Stimulated activated CD8-positive, alpha-beta memory T cell treated with anti-CD3 and anti-CD28 coated beads, Interleukin-4, amount 100 ng/mL, for 4 hours (primary cell): ENCODE measurements around the gene DARS2.
"Not testable (repeated sequence)": the region's sequence is repeated elsewhere in the genome, so short reads cannot be mapped to it uniquely, and the experiment has no call there.

Experiments
- DNase-seq, 2 donors: peaks; one replicate each; pipeline ENCODE4 v3.0.0-alpha.2; 2020; ENCODE audit warnings: low read depth in 2 of 2, low spot score in 1 of 2

DARS2 gene

DNA sequence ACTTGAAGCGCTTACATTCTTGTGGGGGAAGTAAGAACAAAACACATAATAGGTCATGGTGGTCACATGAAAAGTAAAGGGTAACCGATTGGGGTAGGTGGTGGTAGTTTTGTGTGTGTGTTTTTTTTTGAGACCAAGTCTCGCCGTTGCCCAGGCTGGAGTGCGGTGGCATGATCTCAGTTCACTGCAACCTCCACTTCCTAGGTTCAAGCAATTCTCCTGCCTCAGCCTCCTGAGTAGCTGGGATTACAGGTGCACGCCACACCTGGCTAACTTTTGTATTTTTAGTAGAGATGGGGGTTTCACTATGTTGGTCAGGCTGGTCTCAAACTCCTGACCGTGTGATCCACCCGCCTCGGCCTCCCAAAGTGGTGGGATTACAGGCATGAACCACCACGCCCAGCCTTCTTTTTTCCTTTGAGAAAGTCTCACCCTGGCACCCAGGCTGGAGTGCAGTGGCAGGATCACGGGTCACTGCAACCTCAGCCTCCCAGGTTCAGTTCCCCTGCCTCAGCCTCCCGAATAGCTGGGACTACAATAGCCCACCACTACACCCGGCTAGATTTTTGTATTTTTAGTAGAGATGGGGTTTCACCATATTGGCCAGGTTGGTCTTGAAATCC, 37.8 kb downstream of the DARS2 start:
- not testable (repeated sequence) for DNase-seq

GRCh38 chr1:173862769-173863223, 38.3 kb downstream of the DARS2 start:
- DNase-seq: no peak

DNA sequence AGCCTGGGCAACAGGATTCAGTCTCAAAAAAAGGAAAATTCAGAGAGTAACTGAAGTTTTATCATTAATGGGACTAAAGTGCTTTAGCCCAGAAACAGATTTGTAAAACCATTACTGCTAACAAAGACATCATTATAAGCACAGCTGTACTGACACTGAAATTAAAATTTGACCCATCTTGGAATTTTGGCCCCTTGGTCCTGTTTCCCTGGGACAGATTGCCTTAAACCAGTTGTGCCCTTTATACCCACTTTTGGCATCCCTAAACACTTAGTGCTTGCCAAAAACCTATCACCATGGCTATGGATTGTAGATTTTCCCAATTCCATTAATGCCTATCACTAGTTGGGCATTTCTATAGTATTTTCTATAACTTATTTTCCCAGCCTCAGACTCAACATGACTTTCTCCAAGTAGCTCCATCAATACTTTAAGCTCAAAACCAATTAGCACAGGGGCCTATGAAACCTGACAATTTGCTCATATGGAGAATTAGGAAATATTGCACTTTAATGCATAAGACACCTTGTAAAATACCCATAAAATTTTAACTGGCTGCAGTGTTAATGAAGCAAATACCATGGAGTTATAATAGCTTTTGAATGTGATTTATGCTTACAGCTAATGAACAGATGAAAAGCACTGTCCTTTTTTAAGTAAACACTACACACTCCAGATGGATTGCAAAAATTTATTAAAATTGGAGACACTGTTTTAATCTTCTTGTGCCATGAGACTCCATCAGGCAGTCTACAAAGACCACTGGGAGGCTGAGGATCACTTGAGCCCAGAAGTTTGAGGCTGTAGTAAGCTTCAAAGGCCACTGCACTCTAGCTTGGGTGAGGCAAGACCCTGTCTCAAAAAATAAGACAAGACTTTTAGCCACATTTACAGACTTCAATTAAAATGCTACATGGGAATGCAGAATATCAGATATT, 39.0 kb downstream of the DARS2 start:
- DNase-seq: no peak

DNA sequence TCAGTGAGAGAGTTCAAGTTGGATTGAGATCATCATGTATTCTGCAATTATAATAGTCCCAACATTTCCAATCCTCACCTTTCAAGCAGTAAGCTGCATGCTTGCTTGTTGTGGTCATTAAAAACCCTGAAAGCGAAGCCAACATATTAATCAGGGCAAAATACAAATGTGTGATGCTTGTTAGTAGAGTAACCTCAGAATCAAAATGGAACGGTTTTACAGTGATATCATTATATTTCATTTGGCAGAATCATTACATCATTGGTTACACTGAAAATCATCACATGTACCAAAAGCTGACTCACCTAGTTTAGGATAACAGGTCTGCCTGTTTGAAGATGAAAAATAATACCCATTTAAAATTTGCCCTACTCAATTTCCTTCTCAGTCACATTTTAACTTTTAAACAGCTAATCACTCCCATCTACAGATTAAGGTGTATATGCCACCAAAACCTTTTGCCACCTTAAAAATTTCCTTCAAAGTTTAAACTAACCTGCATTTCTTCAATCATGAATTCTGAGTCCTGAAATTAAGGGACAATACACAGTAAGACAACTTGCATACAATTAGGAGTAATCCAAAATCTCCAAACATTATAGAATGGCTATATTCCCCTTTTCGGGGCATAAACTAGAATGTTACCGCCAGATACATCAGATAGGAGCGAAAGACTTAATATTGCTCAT, 39.9 kb downstream of the DARS2 start:
- DNase-seq: no peak

GRCh38 chr1:173865468-173866164, 41.1 kb downstream of the DARS2 start:
- DNase-seq: no peak

DNA sequence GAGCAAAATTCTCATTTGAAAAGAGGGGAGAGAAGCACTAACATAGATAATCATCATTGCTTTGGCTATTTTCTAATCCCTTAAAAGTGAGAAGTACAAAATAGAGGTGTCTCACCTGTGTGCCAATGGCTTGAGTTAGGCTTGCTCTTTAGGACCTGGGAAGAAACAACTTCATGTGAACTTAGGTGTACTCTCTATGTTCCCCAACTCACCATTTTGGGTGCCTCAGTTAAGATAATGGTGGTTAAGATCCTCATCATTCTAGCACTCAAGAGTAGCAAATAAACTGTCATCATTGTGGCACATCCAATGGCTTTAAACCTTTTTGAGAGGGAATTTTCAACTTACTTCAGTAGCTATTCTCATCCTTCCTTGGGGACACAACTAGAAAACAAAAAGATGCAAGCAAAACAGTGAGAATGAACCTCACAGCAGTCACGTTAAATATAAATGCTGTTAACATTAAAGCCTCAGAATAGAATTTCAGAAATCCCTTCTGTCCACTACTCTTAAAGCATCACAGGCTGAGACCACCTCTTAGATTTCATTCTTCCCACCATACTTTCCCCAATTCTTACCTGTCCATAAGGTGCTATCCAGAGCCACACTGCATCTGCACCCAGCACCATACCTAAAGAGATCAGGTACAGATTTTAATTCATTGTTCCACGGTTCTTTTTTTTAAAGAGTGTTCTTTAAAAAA, 42.1 kb downstream of the DARS2 start:
- no peak for DNase-seq

DNA sequence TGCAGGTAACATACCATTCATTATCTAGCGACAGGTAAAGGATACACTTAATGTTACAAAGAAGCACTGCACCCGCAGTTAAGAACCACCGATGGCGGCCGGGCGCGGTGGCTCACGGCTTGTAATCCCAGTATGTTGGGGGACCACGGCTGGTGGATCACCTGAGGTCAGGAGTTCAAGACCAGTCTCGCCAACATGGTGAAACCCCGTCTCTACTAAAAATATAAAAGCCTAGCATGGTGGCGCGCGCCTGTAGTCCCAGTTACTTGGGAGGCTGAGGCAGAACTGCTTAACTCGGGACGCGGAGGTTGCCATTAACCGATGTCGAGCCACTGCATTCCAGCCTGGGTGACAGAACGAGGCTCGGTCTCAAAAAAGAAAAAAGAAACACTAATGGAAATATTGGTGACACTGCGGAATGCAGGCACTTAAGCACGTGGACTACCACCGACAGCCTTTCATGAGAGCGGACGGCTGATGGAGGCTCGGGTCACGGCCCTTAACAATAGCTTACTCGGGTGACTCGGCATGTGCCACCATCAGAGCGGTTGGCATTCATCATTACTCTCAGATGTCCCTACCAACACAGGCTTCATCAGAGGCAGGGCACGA, 42.8 kb downstream of the DARS2 start:
- no peak for DNase-seq

GRCh38 chr1:173867753-173868265, 43.3 kb downstream of the DARS2 start, which contains the start of gene GAS5:
TSS of gene GAS5 (minus strand) at chr1:173867989.
- DNase-seq: peak; percentile 99

- peak; percentile 80 to 86 for DNase-seq
Observed at GRCh38 chr1:173868266-173869020, 44.0 kb downstream of the DARS2 start, which contains the start of gene ZBTB37. TSS of gene ZBTB37 (plus strand) at chr1:173868380. CDS start at chr1:173870226, 1,846 bp downstream.

DNA sequence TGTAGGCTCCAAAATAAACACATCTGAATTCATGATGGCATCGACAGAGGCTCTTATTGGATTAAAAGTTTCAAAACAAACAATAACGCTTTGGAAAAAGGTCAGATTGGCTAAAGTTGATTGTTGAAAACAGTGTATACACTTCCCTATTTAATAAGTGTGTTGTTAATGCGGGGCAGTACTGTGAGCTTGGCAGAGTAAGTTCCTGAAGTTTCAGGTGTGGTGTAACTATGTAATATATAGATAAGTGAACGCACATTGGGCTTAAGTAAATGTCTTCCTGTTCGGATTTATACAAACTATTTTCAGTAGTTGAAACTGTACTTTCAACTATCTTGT, 44.5 kb downstream of the DARS2 start:
- DNase-seq: no peak

GRCh38 chr1:173870252-173871075, 46.0 kb downstream of the DARS2 start:
- no peak for DNase-seq

- DNase-seq: no peak
Observed at GRCh38 chr1:173871091-173871490, 46.6 kb downstream of the DARS2 start.

GRCh38 chr1:173871500-173871899, 47.0 kb downstream of the DARS2 start:
- DNase-seq: no peak

GRCh38 chr1:173876732-173877131, 52.3 kb downstream of the DARS2 start:
- no peak for DNase-seq

- DNase-seq: no peak
Observed at GRCh38 chr1:173878251-173878650, 53.8 kb downstream of the DARS2 start.

- not testable (repeated sequence) for DNase-seq
Observed at GRCh38 chr1:173881117-173881516, 56.6 kb downstream of the DARS2 start.

DNA sequence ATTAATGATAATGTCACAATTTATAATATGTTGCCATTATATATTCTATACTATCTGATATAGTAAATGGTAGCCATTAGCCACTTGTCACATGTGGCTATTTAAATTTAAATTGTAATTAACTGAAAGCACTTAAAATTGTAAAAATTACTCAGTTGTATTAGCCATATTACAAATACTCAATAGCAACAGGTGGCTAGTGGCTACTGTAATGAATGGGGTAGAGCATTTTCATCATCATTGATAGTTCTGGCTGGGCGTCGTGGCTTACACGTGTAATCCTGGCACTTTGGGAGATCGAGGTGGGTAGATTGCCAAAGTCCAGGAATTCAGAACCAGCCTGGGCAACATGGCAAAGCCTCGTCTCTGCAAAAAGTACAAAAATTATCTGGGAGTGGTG, 60.2 kb downstream of the DARS2 start:
- no peak for DNase-seq
